Measurements from ENCODE around the gene KREMEN2.
A peak's percentile ranks its signal among the peaks of the same experiment; 100 is the strongest.

KREMEN2 gene

GRCh38 chr16:3000540-3000939, 36.5 kb downstream of the KREMEN2 start:
- DNase-seq (ENCODE audit: low read depth in 1 of 2, low spot score in 1 of 2) = no peak

- no peak for DNase-seq (ENCODE audit: low read depth in 1 of 2, low spot score in 1 of 2)
Measured at GRCh38 chr16:3001316-3001715, 37.2 kb downstream of the KREMEN2 start.

GRCh38 chr16:3003582-3004270, 39.7 kb downstream of the KREMEN2 start:
- peak; percentile 90 to 94 for DNase-seq (ENCODE audit: low read depth in 1 of 2, low spot score in 1 of 2)

GRCh38 chr16:3004319-3004718, 40.2 kb downstream of the KREMEN2 start:
- no peak for DNase-seq (ENCODE audit: low read depth in 1 of 2, low spot score in 1 of 2)

GRCh38 chr16:3004781-3005284, 40.8 kb downstream of the KREMEN2 start:
- DNase-seq (ENCODE audit: low read depth in 1 of 2, low spot score in 1 of 2) = no peak

GRCh38 chr16:3007059-3007956, 43.2 kb downstream of the KREMEN2 start:
- DNase-seq (ENCODE audit: low read depth in 1 of 2, low spot score in 1 of 2) = no peak

- DNase-seq (ENCODE audit: low read depth in 1 of 2, low spot score in 1 of 2) = no peak
Measured at GRCh38 chr16:3007957-3008689, 44.0 kb downstream of the KREMEN2 start.

GRCh38 chr16:3008690-3009037, 44.6 kb downstream of the KREMEN2 start:
- DNase-seq (ENCODE audit: low read depth in 1 of 2, low spot score in 1 of 2) = no peak

GRCh38 chr16:3009568-3010390, 45.7 kb downstream of the KREMEN2 start:
- DNase-seq (ENCODE audit: low read depth in 1 of 2, low spot score in 1 of 2) = no peak

- no peak for DNase-seq (ENCODE audit: low read depth in 1 of 2, low spot score in 1 of 2)
Measured at GRCh38 chr16:3010510-3010909, 46.4 kb downstream of the KREMEN2 start.

GRCh38 chr16:3012246-3012645, 48.2 kb downstream of the KREMEN2 start:
- no peak for DNase-seq (ENCODE audit: low read depth in 1 of 2, low spot score in 1 of 2)

- no peak for DNase-seq (ENCODE audit: low read depth in 1 of 2, low spot score in 1 of 2)
Measured at GRCh38 chr16:3012828-3013420, 48.8 kb downstream of the KREMEN2 start, which contains the start of gene CLDN9. Gene CLDN9 (plus strand): TSS chr16:3012923. CDS start chr16:3013363, 440 bp downstream.

GRCh38 chr16:3013491-3013951, 49.4 kb downstream of the KREMEN2 start:
- no peak for DNase-seq (ENCODE audit: low read depth in 1 of 2, low spot score in 1 of 2)

GRCh38 chr16:3013998-3014690, 50.1 kb downstream of the KREMEN2 start:
- no peak for DNase-seq (ENCODE audit: low read depth in 1 of 2, low spot score in 1 of 2)

- DNase-seq (ENCODE audit: low read depth in 1 of 2, low spot score in 1 of 2) = no peak
Measured at GRCh38 chr16:3014971-3015370, 50.9 kb downstream of the KREMEN2 start.

- DNase-seq (ENCODE audit: low read depth in 1 of 2, low spot score in 1 of 2) = no peak
Measured at GRCh38 chr16:3015865-3016521, 51.9 kb downstream of the KREMEN2 start.

GRCh38 chr16:3017344-3017743, 53.3 kb downstream of the KREMEN2 start:
- DNase-seq (ENCODE audit: low read depth in 1 of 2, low spot score in 1 of 2) = no peak

Data from activated T-helper 1 cell treated with anti-CD3 and anti-CD28 coated beads, Interleukin-2, amount 50 U/mL, for 16 hours (primary cell).